Thoracic aorta (tissue), 2 donors: Measurements from ENCODE around the gene RASSF1. TPM values are rescaled to one million over a fixed set of nuclear protein-coding genes. Genes with fewer than 3 reads are reported as not detected.
A peak's percentile ranks its signal among the peaks of the same experiment; 100 is the strongest.

Source experiments
- ATAC-seq: fragments of 150-250 bp; one replicate; pipeline ENCODE4 v1.8.0; 2017; ENCODE audit warnings: low read depth; ENCODE audit not compliant: insufficient number of reproducible peaks, low FRiP score
- DNase-seq: peaks from one replicate; pipeline ENCODE4 v3.0.0-alpha.2; 2020; ENCODE audit warnings: low spot score
- H3K27ac ChIP-seq, 2 donors: fragments of 200-600 bp; sonication (generic); 1 replicate in 1 of 2; 2 replicates in 1 of 2; pipeline ENCODE4 v1.5.1; 2016; ENCODE audit warnings: mild to moderate bottlenecking in 2 of 2, moderate library complexity in 2 of 2
- H3K27me3 ChIP-seq: fragments of 200-600 bp; sonication (generic); replicated peaks from 2 replicates; pipeline ENCODE4 v1.6.0; 2016; ENCODE audit warnings: mild to moderate bottlenecking; ENCODE audit not compliant: insufficient read depth
- H3K36me3 ChIP-seq: fragments of 200-600 bp; sonication (generic); one replicate; pipeline ENCODE4 v1.5.1; 2016
- H3K4me1 ChIP-seq, 2 donors: fragments of 200-600 bp; sonication (generic); 1 replicate in 1 of 2; 2 replicates in 1 of 2; pipeline versions ENCODE4 v1.5.1 to v1.6.0; 2016; ENCODE audit warnings: low read depth in 2 of 2, mild to moderate bottlenecking in 1 of 2; ENCODE audit not compliant: control insufficient read depth in 1 of 2
- H3K4me3 ChIP-seq: fragments of 200-600 bp; sonication (generic); 2 replicates; pipeline ENCODE4 v1.5.1; 2016; ENCODE audit warnings: mild to moderate bottlenecking
- H3K9me3 ChIP-seq: fragments of 200-600 bp; sonication (generic); 2 replicates; pipeline ENCODE4 v1.5.1; 2016
- total RNA-seq, 2 donors: library from RNA; depleted of rRNA; stranded (reverse); fragments of >200 nt; gene quantifications; one replicate each; pipeline versions ENCODE4 v1.1.0 to v1.2.3, GENCODE V29; 2016
- TF ChIP-seq, protein P1 (sequence below): fragments of 200-600 bp; sonication (generic); IDR thresholded peaks from one replicate; pipeline ENCODE4 v1.5.1; 2019; ENCODE audit warnings: antibody characterized with exemption

Gene RASSF1
- total RNA-seq, 2 donors from 2014 or later: 45.2 to 72.2 TPM

DNA sequence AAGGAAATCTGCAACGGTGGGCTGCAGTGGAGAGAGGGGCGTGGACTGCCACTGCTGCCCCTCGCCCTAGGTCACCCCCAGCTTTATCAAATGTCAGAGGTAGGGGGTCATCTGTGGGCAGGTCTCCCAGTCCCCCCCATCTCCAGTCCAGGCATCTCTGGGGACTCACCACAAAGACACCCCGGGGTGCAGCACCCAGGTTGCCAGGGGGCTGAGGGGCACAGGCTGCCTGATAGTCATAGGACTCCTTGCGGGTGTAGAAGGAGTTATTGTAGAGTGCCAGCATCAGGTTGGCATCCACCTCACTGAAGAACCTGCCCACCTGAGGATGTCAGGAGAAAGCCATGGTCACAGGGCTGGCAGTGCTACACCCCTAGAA is 25.2 kb upstream of the RASSF1 start:
- DNase-seq (no peak), ATAC-seq (no peak)
- no peak overlapping the region for H3K27ac ChIP-seq
- no peaks in the 10 kb centered on the region for H3K9me3 ChIP-seq
- peak overlapping the region; percentile 80 for H3K4me3 ChIP-seq
- H3K4me1 ChIP-seq: peaks cover 6 to 22% of the 10 kb centered on the region in 2 donors
- TF ChIP-seq, protein P1, sequence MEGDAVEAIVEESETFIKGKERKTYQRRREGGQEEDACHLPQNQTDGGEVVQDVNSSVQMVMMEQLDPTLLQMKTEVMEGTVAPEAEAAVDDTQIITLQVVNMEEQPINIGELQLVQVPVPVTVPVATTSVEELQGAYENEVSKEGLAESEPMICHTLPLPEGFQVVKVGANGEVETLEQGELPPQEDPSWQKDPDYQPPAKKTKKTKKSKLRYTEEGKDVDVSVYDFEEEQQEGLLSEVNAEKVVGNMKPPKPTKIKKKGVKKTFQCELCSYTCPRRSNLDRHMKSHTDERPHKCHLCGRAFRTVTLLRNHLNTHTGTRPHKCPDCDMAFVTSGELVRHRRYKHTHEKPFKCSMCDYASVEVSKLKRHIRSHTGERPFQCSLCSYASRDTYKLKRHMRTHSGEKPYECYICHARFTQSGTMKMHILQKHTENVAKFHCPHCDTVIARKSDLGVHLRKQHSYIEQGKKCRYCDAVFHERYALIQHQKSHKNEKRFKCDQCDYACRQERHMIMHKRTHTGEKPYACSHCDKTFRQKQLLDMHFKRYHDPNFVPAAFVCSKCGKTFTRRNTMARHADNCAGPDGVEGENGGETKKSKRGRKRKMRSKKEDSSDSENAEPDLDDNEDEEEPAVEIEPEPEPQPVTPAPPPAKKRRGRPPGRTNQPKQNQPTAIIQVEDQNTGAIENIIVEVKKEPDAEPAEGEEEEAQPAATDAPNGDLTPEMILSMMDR: no peak
- no peaks in the 10 kb centered on the region for H3K36me3 ChIP-seq
- H3K27me3 ChIP-seq: no peaks in the 10 kb centered on the region

- H3K4me3 ChIP-seq: peak overlapping the region; percentile 80
- ATAC-seq: peak; percentile 53
- H3K4me1 ChIP-seq: peaks cover 6 to 22% of the 10 kb centered on the region in 2 donors
- TF ChIP-seq, protein P1: no peak
- H3K27me3 ChIP-seq: no peaks in the 10 kb centered on the region
- H3K27ac ChIP-seq: no peak overlapping the region
- H3K36me3 ChIP-seq: no peaks in the 10 kb centered on the region
- H3K9me3 ChIP-seq: no peaks in the 10 kb centered on the region
- peak; percentile 65 for DNase-seq
Observed at GRCh38 chr3:50365080-50365841, 24.6 kb upstream of the RASSF1 start.

- Histone ChIP-seq H3K4me1 (peaks cover 6 to 22% of the 10 kb centered on the region in 2 donors), H3K4me3 (peak overlapping the region; percentile 80), H3K9me3 (no peaks in the 10 kb centered on the region), H3K27ac (no peak overlapping the region), H3K36me3 (no peaks in the 10 kb centered on the region), H3K27me3 (no peaks in the 10 kb centered on the region)
- ATAC-seq (no peak), DNase-seq (no peak)
- TF ChIP-seq, protein P1: no peak
Observed at GRCh38 chr3:50364573-50365079, 24.0 kb upstream of the RASSF1 start.

DNA sequence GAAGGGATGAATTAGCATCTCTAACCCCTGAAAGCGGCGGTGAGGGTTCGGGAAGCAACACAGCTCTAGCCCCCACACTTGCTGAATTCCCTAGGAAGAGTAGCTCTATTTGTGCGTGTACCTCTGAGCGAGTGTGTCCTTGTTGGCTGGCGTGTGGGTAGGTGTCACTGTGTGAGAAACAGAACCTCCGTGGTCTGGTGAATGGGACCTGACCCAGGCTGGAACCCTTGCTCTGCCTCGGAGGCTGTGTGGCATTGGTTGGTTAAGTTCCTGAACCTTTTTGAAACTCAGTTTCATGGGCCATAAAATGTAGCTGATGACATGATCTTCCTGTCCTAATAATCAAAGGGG is 19.1 kb upstream of the RASSF1 start:
- H3K4me3 ChIP-seq: peak overlapping the region; percentile 94
- H3K27me3 ChIP-seq: no peaks in the 10 kb centered on the region
- TF ChIP-seq, protein P1: no peak
- H3K36me3 ChIP-seq: peaks cover 20% of the 10 kb centered on the region
- peak; percentile 21 for ATAC-seq
- H3K4me1 ChIP-seq: peaks cover 38 to 44% of the 10 kb centered on the region in 2 donors
- DNase-seq: no peak
- no peaks in the 10 kb centered on the region for H3K9me3 ChIP-seq
- H3K27ac ChIP-seq: no peak overlapping the region

DNA sequence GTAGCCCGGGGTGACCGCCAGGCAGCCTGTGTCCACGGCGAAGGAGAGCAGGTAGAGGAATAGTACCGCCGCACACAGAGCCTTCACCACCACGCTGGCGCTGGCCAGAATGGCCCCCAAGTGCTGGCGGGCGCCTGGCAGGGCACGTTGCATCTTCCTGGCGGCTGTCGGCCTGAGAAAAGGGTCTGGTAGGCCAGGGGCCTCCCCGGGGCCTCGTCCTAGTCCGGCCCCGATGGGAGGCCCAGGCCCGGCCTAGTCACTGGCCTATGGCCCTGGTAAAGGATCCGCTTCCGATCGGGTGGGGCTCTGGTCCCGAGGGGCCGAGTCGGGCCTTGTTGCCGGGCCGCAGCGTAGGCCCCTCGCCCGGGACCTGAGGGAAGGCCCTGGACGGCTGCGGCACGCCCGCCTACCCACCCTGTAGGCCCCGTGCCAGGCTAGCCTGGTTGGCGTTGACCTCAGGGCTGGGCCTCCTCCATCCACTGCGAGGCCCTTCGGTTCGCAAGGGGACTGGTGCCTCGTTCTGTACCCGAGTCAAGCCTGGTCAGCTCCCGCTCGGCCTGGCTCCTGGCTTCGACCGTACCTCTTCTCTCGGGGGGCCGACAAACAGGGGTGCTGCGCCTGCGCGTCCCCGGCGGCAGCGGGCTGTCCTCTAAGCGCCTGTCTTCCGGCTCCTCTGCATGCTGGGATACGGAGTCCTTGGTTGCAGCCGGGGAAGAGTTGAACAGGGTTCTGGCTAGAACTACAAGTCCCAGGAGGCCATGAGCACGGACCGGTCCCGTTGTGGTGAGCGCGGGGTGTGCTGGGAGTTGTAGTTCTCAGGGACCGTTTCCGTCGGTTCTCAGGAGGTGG is 18.5 kb upstream of the RASSF1 start, which contains the start of gene TMEM115:
TMEM115 (minus strand) TSS at position 611 of the 849 bp plus-strand sequence; CDS start at position 153, 458 bp downstream.
- DNase-seq: peak; percentile 96
- peaks cover 26% of the 10 kb centered on the region for H3K36me3 ChIP-seq
- TF ChIP-seq, protein P1: no peak
- H3K27ac ChIP-seq: peak within 1 kb of the TSS; percentile 82 to 91
- ATAC-seq: peak; percentile 95
- H3K4me3 ChIP-seq: peak within 1 kb of the TSS; percentile 94
- no peaks in the 10 kb centered on the region for H3K9me3 ChIP-seq
- no peaks in the 10 kb centered on the region for H3K27me3 ChIP-seq
- H3K4me1 ChIP-seq: peaks cover 32 to 40% of the 10 kb centered on the region in 2 donors
